Activated CD4-positive, alpha-beta T cell treated with anti-CD3 and anti-CD28 coated beads for 1 hour (primary cell): ENCODE results near the gene UQCRHL.

Source experiments
- DNase-seq: peaks from one replicate; pipeline ENCODE4 v3.0.0-alpha.2; 2020

Gene UQCRHL

DNA sequence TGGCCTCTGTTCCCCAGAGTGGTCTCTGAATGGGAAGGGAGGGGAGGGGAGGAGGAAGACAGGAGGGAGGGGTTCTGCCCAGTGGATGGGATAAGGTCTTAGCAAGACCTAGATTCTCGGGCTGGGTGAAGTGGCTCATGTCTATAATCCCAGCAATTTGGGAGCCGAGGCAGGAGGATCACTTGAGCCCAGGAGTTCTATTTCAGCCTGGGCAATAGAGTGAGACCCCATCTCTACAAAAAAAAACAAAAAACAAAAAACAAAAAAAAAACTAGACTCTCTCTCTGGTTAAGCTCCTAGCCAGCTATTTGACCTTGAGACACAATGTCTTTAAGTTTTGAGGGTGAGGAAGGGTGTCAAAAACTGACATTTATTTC is 11.4 kb downstream of the UQCRHL start:
- DNase-seq = no peak

- no peak for DNase-seq
These were observed 18.7 kb downstream of the UQCRHL start for GRCh38 chr1:15788624-15789301.

DNA sequence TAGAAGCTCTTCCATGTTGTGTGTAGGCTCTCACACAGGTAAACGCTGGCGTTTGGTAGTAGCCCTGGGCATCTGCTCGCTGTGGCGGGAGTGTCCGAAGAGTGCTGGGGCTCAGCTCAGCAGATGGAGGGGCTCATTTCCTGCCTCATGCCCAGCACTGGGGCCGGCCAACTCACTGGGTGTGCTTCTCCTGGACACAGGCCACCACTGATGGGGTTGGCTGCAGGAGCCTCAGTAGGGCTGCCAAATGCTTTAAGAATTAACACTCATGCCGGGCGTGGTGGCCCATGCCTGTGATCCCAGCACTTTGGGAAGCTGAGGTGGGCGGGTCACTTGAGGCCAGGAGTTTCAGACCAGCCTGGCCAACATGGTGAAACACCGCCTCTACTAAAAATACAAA is 20.9 kb downstream of the UQCRHL start:
- DNase-seq = no peak

DNA sequence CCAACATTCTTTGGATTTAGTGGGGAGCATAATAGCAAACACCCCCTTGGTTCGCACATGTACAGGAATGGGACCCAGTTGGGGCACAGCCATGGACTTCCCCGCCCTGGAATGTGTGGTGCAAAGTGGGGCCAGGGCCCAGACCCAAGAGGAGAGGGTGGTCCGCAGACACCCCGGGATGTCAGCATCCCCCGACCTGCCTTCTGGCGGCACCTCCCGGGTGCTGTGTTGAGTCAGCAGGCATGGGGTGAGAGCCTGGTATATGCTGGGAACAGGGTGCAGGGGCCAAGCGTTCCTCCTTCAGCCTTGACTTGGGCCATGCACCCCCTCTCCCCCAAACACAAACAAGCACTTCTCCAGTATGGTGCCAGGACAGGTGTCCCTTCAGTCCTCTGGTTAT is 21.8 kb downstream of the UQCRHL start:
- no peak for DNase-seq

DNA sequence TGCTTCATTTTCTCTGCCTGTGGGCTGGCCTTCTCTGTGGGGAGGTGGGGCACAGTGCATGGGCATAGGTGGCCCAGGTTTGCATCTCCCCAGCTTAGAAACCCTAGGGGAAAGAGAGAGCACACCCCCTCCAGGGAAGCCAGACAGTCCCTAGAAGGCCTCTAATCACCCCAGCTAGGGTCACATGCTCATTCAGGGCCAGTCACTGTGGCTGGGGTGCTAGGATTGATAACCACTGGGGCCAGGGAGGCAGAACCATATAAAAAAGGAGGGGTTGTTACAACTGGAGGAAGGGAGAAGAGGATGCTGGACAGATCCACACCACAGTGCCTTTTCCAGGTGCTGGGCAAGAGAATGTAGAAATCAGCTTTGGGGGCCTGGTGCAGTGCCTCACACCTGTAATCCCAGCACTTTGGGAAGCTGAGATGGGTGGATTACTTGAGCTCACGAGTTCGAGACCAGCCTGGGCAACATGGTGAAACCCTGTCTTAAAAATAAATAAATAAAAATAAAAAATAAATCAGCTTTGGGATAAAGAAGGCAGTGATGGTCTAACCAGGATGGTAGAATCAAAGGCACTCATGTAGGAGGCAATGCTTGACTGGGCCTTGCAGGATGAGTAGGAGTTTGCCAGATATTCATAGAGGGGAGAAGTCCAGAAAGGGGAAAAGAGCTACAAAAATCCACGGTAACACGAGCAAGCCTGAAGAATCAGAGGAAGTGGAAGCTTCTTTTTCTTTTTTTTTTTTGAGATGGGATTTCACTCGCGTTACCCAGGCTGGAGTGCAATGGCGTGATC is 29.3 kb downstream of the UQCRHL start:
- no peak for DNase-seq

GRCh38 chr1:15775706-15776105 is 31.7 kb downstream of the UQCRHL start:
- DNase-seq = no peak

DNA sequence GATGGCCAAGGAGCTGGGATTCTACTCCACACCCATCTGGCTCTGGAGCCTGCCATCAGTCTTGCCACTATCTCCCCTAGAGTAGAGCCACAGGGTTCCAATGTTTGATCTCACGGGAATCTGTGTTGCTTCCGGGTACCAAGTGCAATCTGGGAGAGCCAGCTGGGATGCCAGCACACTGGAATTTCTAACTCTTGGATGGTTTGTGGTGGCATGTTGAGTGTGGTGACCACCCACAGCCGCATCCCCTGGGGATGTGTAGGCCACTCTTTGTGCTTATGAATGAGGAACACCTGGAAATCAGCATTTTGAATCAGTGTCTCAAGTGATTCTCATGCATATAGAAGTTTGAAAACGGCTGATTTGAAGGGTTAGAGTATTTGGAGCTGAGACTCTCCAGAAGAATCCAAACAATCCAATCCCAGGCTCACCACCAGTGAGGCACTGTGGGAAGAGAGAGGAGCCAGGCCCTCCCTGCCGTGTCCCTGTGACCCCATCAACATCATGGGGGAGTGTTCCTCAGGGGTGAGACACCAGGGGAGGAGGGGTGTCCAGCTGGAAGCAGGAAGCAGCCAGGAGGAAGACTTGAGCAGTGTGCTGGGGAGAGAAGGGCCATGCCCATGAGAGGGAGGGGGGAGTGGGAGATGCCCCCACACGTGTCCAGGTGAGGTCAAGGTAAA is 35.5 kb downstream of the UQCRHL start:
- DNase-seq = no peak

DNA sequence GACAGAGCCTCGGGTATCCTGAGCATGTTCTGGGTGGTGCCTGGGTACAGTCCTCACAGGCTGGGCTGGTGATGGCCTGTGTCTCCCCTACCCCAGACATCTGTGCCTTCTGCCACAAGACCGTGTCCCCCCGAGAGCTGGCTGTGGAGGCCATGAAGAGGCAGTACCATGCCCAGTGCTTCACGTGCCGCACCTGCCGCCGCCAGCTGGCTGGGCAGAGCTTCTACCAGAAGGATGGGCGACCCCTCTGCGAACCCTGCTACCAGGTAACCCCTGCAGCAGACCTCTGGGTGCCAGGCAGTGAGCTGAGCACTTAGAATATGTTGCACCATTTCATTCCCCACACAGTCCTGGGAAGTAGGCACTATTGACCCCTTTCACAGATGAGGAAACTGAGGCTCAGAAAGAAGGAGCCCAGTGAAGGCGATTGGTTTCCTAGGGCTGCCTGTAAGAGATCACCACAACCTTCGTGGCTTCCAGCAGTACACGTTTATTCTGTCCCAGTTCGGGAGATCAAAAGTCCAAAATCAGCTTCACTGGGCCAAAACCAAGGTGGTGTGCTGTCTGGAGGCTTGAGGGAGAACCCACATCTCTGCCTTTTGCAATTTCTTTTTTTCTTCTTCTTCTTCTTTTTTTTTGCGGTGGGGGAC is 37.0 kb downstream of the UQCRHL start:
- DNase-seq = no peak

- no peak for DNase-seq
These were observed 39.1 kb downstream of the UQCRHL start for GRCh38 chr1:15768388-15768787.

- no peak for DNase-seq
These were observed 39.5 kb downstream of the UQCRHL start for GRCh38 chr1:15767941-15768340.

DNA sequence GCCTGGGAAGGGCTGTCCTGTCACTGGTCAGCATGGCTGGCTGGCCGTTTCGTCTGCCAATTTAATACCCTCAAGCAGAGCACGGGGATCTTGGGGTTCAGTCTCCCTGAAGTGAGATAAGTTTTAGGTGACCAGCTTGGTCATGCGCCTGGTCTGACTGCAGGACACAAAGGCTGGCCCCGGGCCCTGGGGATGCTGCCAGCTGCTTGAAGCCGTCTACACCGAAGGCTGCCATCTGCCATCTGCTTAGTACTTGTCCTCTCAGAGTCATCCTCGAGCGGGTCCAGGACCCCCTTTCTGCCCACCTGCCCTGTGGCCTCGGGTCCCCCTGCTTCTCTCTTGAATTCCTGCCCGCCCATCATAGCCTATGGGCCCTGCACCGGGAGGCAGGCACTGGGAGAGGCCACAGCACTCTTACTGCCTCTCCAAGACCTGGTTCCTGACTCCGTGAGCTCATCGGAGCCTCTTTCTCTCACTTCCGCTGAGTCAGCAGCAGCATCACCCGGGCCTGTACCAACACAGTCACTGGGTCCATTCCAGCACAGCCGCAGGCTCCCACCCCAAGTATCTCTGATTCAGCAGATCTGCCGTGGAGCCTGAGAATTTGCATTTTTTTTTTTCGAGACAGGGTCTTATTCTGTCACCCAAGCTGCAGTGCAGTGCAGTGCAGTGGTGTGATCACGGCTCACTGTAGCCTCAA is 41.8 kb downstream of the UQCRHL start:
- DNase-seq = no peak

GRCh38 chr1:15764890-15765289 is 42.6 kb downstream of the UQCRHL start:
- DNase-seq = no peak

DNA sequence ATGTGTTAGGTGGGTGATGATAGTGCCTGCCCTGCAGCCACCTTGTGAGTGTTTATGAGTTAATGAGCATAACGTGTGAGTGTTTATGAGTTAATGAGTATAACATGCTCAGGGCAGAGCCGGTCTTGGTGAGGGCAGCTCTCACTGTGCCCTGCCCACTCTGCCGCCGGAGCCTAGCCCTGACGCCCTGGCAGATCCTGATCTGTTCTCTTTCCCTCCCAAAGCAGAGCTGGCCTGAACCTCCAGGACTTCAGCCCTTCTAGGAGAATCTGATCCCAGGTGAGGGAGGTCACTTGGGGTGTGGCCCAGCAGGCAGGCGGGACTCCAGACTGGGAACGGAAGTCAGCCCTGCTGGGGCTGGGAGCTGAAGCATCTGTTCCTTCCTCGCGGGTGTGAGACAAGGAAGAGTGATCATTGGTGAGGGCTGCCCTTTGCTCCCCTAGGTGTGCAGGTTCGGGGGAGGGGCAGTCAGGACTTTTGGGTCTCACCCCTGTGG is 43.1 kb downstream of the UQCRHL start:
- no peak for DNase-seq

DNA sequence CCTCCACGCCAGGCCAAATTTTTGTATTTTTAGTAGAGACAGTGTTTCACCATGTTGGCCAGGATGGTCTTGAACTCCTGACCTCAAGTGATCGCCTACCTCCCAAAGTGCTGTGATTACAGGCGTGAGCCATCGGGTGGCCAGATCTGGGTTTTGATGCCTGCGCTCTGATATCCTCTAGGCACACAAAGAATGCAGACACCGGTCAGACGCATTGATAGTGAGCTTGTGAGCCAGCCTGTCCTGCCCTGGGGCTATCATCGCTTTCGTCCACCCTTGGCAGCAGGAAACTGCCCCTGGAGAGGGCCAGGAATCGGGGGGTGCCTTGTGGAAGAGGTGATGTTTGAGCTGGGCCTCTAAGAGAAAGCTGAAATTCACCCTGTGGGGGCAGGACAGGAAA is 44.9 kb downstream of the UQCRHL start:
- no peak for DNase-seq

DNA sequence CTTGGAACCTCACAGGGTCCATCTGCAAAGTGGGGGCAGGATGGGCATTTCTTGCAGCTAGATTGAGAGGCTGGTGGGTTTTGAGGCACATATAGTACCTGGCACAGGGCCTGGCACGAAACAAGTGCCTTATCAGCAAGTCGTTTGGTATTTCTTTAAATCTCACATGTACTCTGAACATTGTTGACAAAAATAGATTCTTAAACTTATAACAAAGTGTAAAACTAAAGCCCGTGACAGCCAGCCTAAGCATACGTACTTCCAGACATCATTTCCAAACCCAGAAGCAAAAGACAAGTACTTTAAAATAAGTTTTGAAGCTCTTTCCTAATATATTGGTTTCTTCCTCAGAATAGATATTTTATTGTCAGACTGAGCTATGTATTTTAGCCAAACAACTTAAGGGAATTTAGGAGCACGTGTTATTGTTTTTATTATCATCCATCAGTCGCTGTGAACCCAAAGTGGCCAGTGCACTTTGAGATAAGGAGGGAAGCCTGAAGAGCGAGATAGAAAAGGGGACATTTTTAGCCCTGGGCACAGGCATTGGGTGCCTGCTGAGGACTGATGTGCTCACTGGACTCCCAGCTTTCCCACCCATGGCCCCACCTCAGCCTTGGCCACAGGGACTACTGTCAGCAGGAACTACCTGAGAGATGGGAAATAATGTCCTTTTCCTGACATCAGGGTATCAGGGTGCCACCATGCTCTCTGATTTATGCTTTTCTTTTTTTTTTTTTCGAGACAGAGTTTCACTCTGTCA is 45.9 kb downstream of the UQCRHL start:
- no peak for DNase-seq

GRCh38 chr1:15760520-15761211 is 46.8 kb downstream of the UQCRHL start:
- no peak for DNase-seq

- no peak for DNase-seq
These were observed 48.3 kb downstream of the UQCRHL start for GRCh38 chr1:15758953-15759661.

DNA sequence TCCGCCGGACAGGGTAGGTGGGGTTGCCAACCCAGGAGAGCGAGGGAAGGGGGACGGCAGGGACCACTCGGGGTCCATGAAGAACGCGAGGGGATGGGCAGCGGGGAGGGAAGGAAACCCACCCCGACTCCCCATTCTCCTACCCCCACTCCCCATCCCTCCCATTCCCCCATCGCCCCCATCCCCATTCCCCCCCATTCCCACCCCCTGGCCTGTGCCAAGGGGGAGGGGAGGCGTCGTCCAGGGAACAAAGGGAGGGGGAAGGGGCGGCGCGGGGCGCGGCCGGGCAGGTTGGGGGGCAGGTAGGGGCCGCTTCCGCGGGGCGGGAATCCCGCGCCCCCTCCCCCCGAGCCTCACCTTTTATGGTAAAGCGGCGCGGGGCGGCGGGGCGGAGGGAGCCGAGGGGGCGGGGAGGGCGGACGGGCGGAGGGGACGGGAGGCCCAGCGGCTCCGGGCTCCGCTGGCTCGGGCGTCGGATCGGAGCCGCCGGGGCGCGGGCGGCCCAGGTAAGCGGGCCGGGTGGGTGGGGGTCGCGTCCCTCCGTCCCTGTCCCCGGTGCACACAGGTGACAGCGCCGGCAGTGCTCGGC is 49.0 kb downstream of the UQCRHL start, which contains the start of gene FBLIM1:
Gene FBLIM1, plus strand, starts transcription at position 453 of the 589 bp plus-strand sequence. CDS start 6,189 bp downstream, outside the sequence.
- DNase-seq = no peak

GRCh38 chr1:15757575-15758342 is 49.7 kb downstream of the UQCRHL start:
- DNase-seq = no peak
